Spleen (tissue), 11 donors: ENCODE results near the gene CFAP90. TPM values are rescaled to one million over a fixed set of nuclear protein-coding genes. Genes with fewer than 3 reads are reported as not detected.

Experiments used
- DNase-seq: peaks from one replicate; pipeline ENCODE4 v3.0.0-alpha.2; 2020
- H3K27ac ChIP-seq, 8 donors: fragments of 200-600 bp; sonication (generic) in 7 of 8; 1 replicate in 4 of 8; 2 replicates in 4 of 8; pipeline versions ENCODE4 v1.5.0 to v1.8.0; 2016 to 2021; ENCODE audit warnings: inconsistent platforms in 4 of 8, mild to moderate bottlenecking in 4 of 8, moderate library complexity in 1 of 8
- H3K27me3 ChIP-seq, 7 donors: fragments of 200-600 bp; sonication (generic) in 6 of 7; replicated peaks in 1 of 7; 1 replicate in 4 of 7; 2 replicates in 3 of 7; pipeline versions ENCODE4 v1.5.0 to v1.8.0; 2016 to 2021; ENCODE audit warnings: inconsistent platforms in 3 of 7, mild to moderate bottlenecking in 1 of 7
- H3K36me3 ChIP-seq, 6 donors: fragments of 200-600 bp; sonication (generic) in 5 of 6; 1 replicate in 4 of 6; 2 replicates in 2 of 6; pipeline versions ENCODE4 v1.5.0 to v1.8.0; 2016 to 2021; ENCODE audit warnings: inconsistent platforms in 2 of 6
- H3K4me1 ChIP-seq, 6 donors: fragments of 200-600 bp; sonication (generic) in 5 of 6; 1 replicate in 3 of 6; 2 replicates in 3 of 6; pipeline versions ENCODE4 v1.5.0 to v1.8.0; 2016 to 2021; ENCODE audit warnings: inconsistent platforms in 3 of 6
- H3K4me3 ChIP-seq, 8 donors: fragments of 200-600 bp; sonication (generic) in 7 of 8; 1 replicate in 4 of 8; 2 replicates in 4 of 8; pipeline versions ENCODE4 v1.5.0 to v1.8.0; 2016 to 2021; ENCODE audit warnings: inconsistent platforms in 4 of 8, mild to moderate bottlenecking in 4 of 8, moderate library complexity in 2 of 8
- H3K9me3 ChIP-seq, 8 donors: fragments of 200-600 bp; sonication (generic) in 7 of 8; 1 replicate in 4 of 8; 2 replicates in 4 of 8; pipeline versions ENCODE4 v1.5.0 to v1.8.0; 2016 to 2021; ENCODE audit warnings: inconsistent platforms in 4 of 8
- CTCF ChIP-seq, 11 experiments: fragments of 200-600 bp in 7 of 11; fragments of 450-650 bp in 4 of 11; sonication (generic) in 4 of 11; IDR thresholded peaks in 8 of 11; conservative IDR thresholded peaks in 3 of 11; 1 replicate in 7 of 11; 2 replicates in 4 of 11; pipeline versions ENCODE4 v1.4.0 to v1.8.0; 2016 to 2021; ENCODE audit warnings: antibody characterized with exemption in 11 of 11, inconsistent platforms in 4 of 11, mild to moderate bottlenecking in 1 of 11
- POLR2A ChIP-seq, 3 donors: fragments of 450-650 bp; IDR thresholded peaks; one replicate each; pipeline ENCODE4 v1.5.1; 2017; ENCODE audit warnings: antibody characterized with exemption in 3 of 3, mild to moderate bottlenecking in 1 of 3
- POLR2AphosphoS5 ChIP-seq, 3 donors: sonication (generic); formaldehyde crosslinking; IDR thresholded peaks; one replicate each; pipeline ENCODE4 v1.5.1; 2017; ENCODE audit warnings: antibody characterized with exemption in 3 of 3
- WGBS, 5 donors: extraction: QIAGEN DNeasy Blood & Tissue Kit in 3 of 5; methylation state at CpG; one replicate each; pipeline versions ENCODE4 v1.1.5 to v1.1.7; 2013 to 2018; 5-methylcytosine and 5-hydroxymethylcytosine counted together
- intact Hi-C: fragments of 100-400 bp; cut with DNase I; formaldehyde crosslinking; loops from one replicate; pipeline ENCODE4 v1.15.0; 2023; ENCODE audit warnings: low total_unique reads
- polyA plus RNA-seq, 3 donors: library from polyadenylated mRNA; stranded (reverse); fragments of 200-250 nt; gene quantifications; one replicate each; pipeline ENCODE4 v1.2.1, GENCODE V29; 2013
- total RNA-seq, 7 donors: library from RNA; depleted of rRNA in 3 of 7; stranded (reverse); fragments of >200 nt in 3 of 7; fragmentation: NEBNext Ultra II Directional in 4 of 7; extraction: Animal tissue kit (Norgen Biotek cat#: 25700) in 4 of 7; gene quantifications; one replicate each; pipeline versions ENCODE4 v1.1.0 to v1.2.1, GENCODE V29; 2016 to 2021
- donor health status: healthy with polysubstance abuse.
- donor health status: DM: no; HTN: no; CAD: no; lungs with moderate emphysema.
- donor health status: DM: no; HTN: no; CAD: no.
- donor health status: Bipolar disorder and iron deficiency.
- donor health status: healthy.
- donor health status: DM: no; HTN: no; CAD: no.
- donor health status: DM: yes; HTN: yes; CAD: no.

The CFAP90 gene
- total and polyA plus RNA-seq, 10 donors, result 0.17 to 0.60 (median 0.27) TPM; not detected in 7

- Histone ChIP-seq H3K4me1 (peaks cover 0 to 13% (median 10%) of the 10 kb centered on the region in 6 donors), H3K27ac (no peak overlapping the region), H3K27me3 (peaks cover 0 to 37% (median 6%) of the 10 kb centered on the region in 7 donors), H3K9me3 (no peaks in the 10 kb centered on the region), H3K4me3 (no peak overlapping the region), H3K36me3 (no peaks in the 10 kb centered on the region)
- 55 to 67% (median 58%) methylated on average over 2 of the region's 2 CpGs for WGBS, 5 donors
- TF ChIP-seq POLR2A (IDR thresholded peaks at IDR 0.05), result no peak
- intact Hi-C loops, result no loop called here
- DNase-seq, result no peak
Measured at GRCh38 chr5:7813007-7813406, 37.9 kb downstream of the CFAP90 start.

- intact Hi-C loops, result no loop called here
- Histone ChIP-seq H3K27me3 (peaks cover 0 to 36% (median 6%) of the 10 kb centered on the region in 7 donors), H3K9me3 (no peaks in the 10 kb centered on the region), H3K36me3 (no peaks in the 10 kb centered on the region), H3K4me3 (no peak overlapping the region), H3K4me1 (peaks cover 0 to 13% (median 10%) of the 10 kb centered on the region in 6 donors), H3K27ac (no peak overlapping the region)
- no peak for DNase-seq
- 39 to 64% (median 45%) methylated on average over 5 of the region's 5 CpGs for WGBS, 5 donors
- TF ChIP-seq POLR2A (IDR thresholded peaks at IDR 0.05) (no peak), CTCF (IDR thresholded peaks at IDR 0.05 in 8 of 11, conservative IDR thresholded peaks at IDR 0.05 in 3 of 11) (no peak), POLR2AphosphoS5 (IDR thresholded peaks at IDR 0.05) (no peak)
Measured at GRCh38 chr5:7811715-7812114, 39.2 kb downstream of the CFAP90 start.

- WGBS, 5 donors, result 77 to 90% (median 85%) methylated on average over 4 of the region's 4 CpGs
- Histone ChIP-seq H3K4me1 (no peaks in the 10 kb centered on the region), H3K9me3 (no peaks in the 10 kb centered on the region), H3K36me3 (no peaks in the 10 kb centered on the region), H3K27ac (no peak overlapping the region), H3K27me3 (peaks cover 0 to 10% (median 0%) of the 10 kb centered on the region in 7 donors), H3K4me3 (no peak overlapping the region)
- intact Hi-C loops, result no loop called here
- DNase-seq, result no peak
- TF ChIP-seq POLR2AphosphoS5 (IDR thresholded peaks at IDR 0.05) (no peak), CTCF (IDR thresholded peaks at IDR 0.05 in 8 of 11, conservative IDR thresholded peaks at IDR 0.05 in 3 of 11) (no peak), POLR2A (IDR thresholded peaks at IDR 0.05) (no peak)
Measured at GRCh38 chr5:7808998-7809397, 41.9 kb downstream of the CFAP90 start.

GRCh38 chr5:7805379-7805778 lies 45.6 kb downstream of the CFAP90 start:
- H3K27me3 ChIP-seq, result peaks cover 0 to 5% (median 0%) of the 10 kb centered on the region in 7 donors
- no peak for DNase-seq
- no peak for TF ChIP-seq POLR2AphosphoS5 (IDR thresholded peaks at IDR 0.05)
- no peak for TF ChIP-seq CTCF (IDR thresholded peaks at IDR 0.05 in 8 of 11, conservative IDR thresholded peaks at IDR 0.05 in 3 of 11)
- TF ChIP-seq POLR2A (IDR thresholded peaks at IDR 0.05), result no peak
- no peak overlapping the region for H3K4me3 ChIP-seq
- intact Hi-C loops, result no loop called here
- H3K27ac ChIP-seq, result no peak overlapping the region
- no peaks in the 10 kb centered on the region for H3K4me1 ChIP-seq
- 76 to 96% (median 91%) methylated on average over 2 of the region's 2 CpGs for WGBS, 5 donors
- H3K36me3 ChIP-seq, result no peaks in the 10 kb centered on the region
- H3K9me3 ChIP-seq, result no peaks in the 10 kb centered on the region

GRCh38 chr5:7803937-7804336 lies 47.0 kb downstream of the CFAP90 start:
- Histone ChIP-seq H3K4me1 (no peaks in the 10 kb centered on the region), H3K9me3 (no peaks in the 10 kb centered on the region), H3K27ac (no peak overlapping the region), H3K27me3 (no peaks in the 10 kb centered on the region), H3K4me3 (no peak overlapping the region), H3K36me3 (no peaks in the 10 kb centered on the region)
- intact Hi-C loops, result no loop called here
- TF ChIP-seq POLR2A (IDR thresholded peaks at IDR 0.05), result no peak
- no peak for TF ChIP-seq POLR2AphosphoS5 (IDR thresholded peaks at IDR 0.05)
- TF ChIP-seq CTCF (IDR thresholded peaks at IDR 0.05 in 8 of 11, conservative IDR thresholded peaks at IDR 0.05 in 3 of 11), result no peak
- WGBS, 5 donors, result 38 to 77% (median 55%) methylated on average over 2 of the region's 2 CpGs
- no peak for DNase-seq
